ENCODE data around the gene ARAP1.

Gene ARAP1

GRCh38 chr11:72724851-72725723 lies 27.1 kb downstream of the ARAP1 start:
- Histone ChIP-seq H3K27me3 (ENCODE audit: insufficient read depth, low read length) (no peaks in the 10 kb centered on the region), H3K4me1 (ENCODE audit: insufficient read depth, low read length) (peaks cover 5% of the 10 kb centered on the region; the same call in 1 of the 2 replicates), H3K27ac (ENCODE audit: low read length) (no peak overlapping the region), H3K9ac (ENCODE audit: low read depth, low read length) (no peak overlapping the region), H3K4me3 (ENCODE audit: low read length) (no peak overlapping the region), H3K36me3 (ENCODE audit: insufficient read depth, low read depth, low read length) (peaks cover 13% of the 10 kb centered on the region; the same call in 1 of the 2 replicates), H3K9me3 (ENCODE audit: insufficient read depth, low read depth, low read length) (no peaks in the 10 kb centered on the region)

- H3K4me1 ChIP-seq (ENCODE audit: insufficient read depth, low read length): no peaks in the 10 kb centered on the region
- no peak overlapping the region for H3K27ac ChIP-seq (ENCODE audit: low read length)
- no peaks in the 10 kb centered on the region for H3K9me3 ChIP-seq (ENCODE audit: insufficient read depth, low read depth, low read length)
- no peak overlapping the region for H3K4me3 ChIP-seq (ENCODE audit: low read length)
- no peaks in the 10 kb centered on the region for H3K27me3 ChIP-seq (ENCODE audit: insufficient read depth, low read length)
- no peak overlapping the region for H3K9ac ChIP-seq (ENCODE audit: low read depth, low read length)
- H3K36me3 ChIP-seq (ENCODE audit: insufficient read depth, low read depth, low read length): peaks cover 13% of the 10 kb centered on the region; the same call in 1 of the 2 replicates
These were observed 28.1 kb downstream of the ARAP1 start for GRCh38 chr11:72724021-72724551.

- Histone ChIP-seq H3K4me3 (ENCODE audit: low read length) (no peak overlapping the region), H3K27me3 (ENCODE audit: insufficient read depth, low read length) (no peaks in the 10 kb centered on the region), H3K9ac (ENCODE audit: low read depth, low read length) (no peak overlapping the region), H3K27ac (ENCODE audit: low read length) (no peak overlapping the region), H3K36me3 (ENCODE audit: insufficient read depth, low read depth, low read length) (peaks cover 13% of the 10 kb centered on the region; the same call in 1 of the 2 replicates), H3K4me1 (ENCODE audit: insufficient read depth, low read length) (no peaks in the 10 kb centered on the region), H3K9me3 (ENCODE audit: insufficient read depth, low read depth, low read length) (no peaks in the 10 kb centered on the region)
These were observed 28.7 kb downstream of the ARAP1 start for GRCh38 chr11:72723508-72723907.

- no peaks in the 10 kb centered on the region for H3K4me1 ChIP-seq (ENCODE audit: insufficient read depth, low read length)
- no peak overlapping the region for H3K4me3 ChIP-seq (ENCODE audit: low read length)
- H3K9me3 ChIP-seq (ENCODE audit: insufficient read depth, low read depth, low read length): no peaks in the 10 kb centered on the region
- no peak overlapping the region for H3K27ac ChIP-seq (ENCODE audit: low read length)
- H3K27me3 ChIP-seq (ENCODE audit: insufficient read depth, low read length): no peaks in the 10 kb centered on the region
- H3K9ac ChIP-seq (ENCODE audit: low read depth, low read length): no peak overlapping the region; the same call in 1 of the 2 replicates
- peaks cover 13% of the 10 kb centered on the region; the same call in 1 of the 2 replicates for H3K36me3 ChIP-seq (ENCODE audit: insufficient read depth, low read depth, low read length)
These were observed 30.0 kb downstream of the ARAP1 start for GRCh38 chr11:72722050-72722748.

- no peaks in the 10 kb centered on the region for H3K9me3 ChIP-seq (ENCODE audit: insufficient read depth, low read depth, low read length)
- no peaks in the 10 kb centered on the region for H3K4me1 ChIP-seq (ENCODE audit: insufficient read depth, low read length)
- no peaks in the 10 kb centered on the region for H3K27me3 ChIP-seq (ENCODE audit: insufficient read depth, low read length)
- no peak overlapping the region; the same call in 1 of the 2 replicates for H3K9ac ChIP-seq (ENCODE audit: low read depth, low read length)
- peaks cover 13% of the 10 kb centered on the region; the same call in 1 of the 2 replicates for H3K36me3 ChIP-seq (ENCODE audit: insufficient read depth, low read depth, low read length)
- no peak overlapping the region for H3K4me3 ChIP-seq (ENCODE audit: low read length)
- no peak overlapping the region for H3K27ac ChIP-seq (ENCODE audit: low read length)
These were observed 30.5 kb downstream of the ARAP1 start for GRCh38 chr11:72721689-72722049.

- Histone ChIP-seq H3K9ac (ENCODE audit: low read depth, low read length) (no peak overlapping the region), H3K4me1 (ENCODE audit: insufficient read depth, low read length) (no peaks in the 10 kb centered on the region), H3K36me3 (ENCODE audit: insufficient read depth, low read depth, low read length) (peaks cover 13% of the 10 kb centered on the region; the same call in 1 of the 2 replicates), H3K27me3 (ENCODE audit: insufficient read depth, low read length) (no peaks in the 10 kb centered on the region), H3K4me3 (ENCODE audit: low read length) (no peak overlapping the region), H3K27ac (ENCODE audit: low read length) (no peak overlapping the region), H3K9me3 (ENCODE audit: insufficient read depth, low read depth, low read length) (no peaks in the 10 kb centered on the region)
These were observed 30.9 kb downstream of the ARAP1 start for GRCh38 chr11:72721276-72721675.

- H3K27me3 ChIP-seq (ENCODE audit: insufficient read depth, low read length): no peaks in the 10 kb centered on the region
- no peak overlapping the region for H3K9ac ChIP-seq (ENCODE audit: low read depth, low read length)
- H3K27ac ChIP-seq (ENCODE audit: low read length): no peak overlapping the region
- H3K4me3 ChIP-seq (ENCODE audit: low read length): no peak overlapping the region
- H3K9me3 ChIP-seq (ENCODE audit: insufficient read depth, low read depth, low read length): no peaks in the 10 kb centered on the region
- peaks cover 13% of the 10 kb centered on the region; the same call in 1 of the 2 replicates for H3K36me3 ChIP-seq (ENCODE audit: insufficient read depth, low read depth, low read length)
- no peaks in the 10 kb centered on the region for H3K4me1 ChIP-seq (ENCODE audit: insufficient read depth, low read length)
These were observed 31.4 kb downstream of the ARAP1 start for GRCh38 chr11:72720784-72721183.

- peaks cover 13% of the 10 kb centered on the region; the same call in 1 of the 2 replicates for H3K36me3 ChIP-seq (ENCODE audit: insufficient read depth, low read depth, low read length)
- no peak overlapping the region for H3K9ac ChIP-seq (ENCODE audit: low read depth, low read length)
- no peaks in the 10 kb centered on the region for H3K27me3 ChIP-seq (ENCODE audit: insufficient read depth, low read length)
- no peaks in the 10 kb centered on the region for H3K4me1 ChIP-seq (ENCODE audit: insufficient read depth, low read length)
- H3K4me3 ChIP-seq (ENCODE audit: low read length): no peak overlapping the region
- no peaks in the 10 kb centered on the region for H3K9me3 ChIP-seq (ENCODE audit: insufficient read depth, low read depth, low read length)
- no peak overlapping the region for H3K27ac ChIP-seq (ENCODE audit: low read length)
These were observed 32.2 kb downstream of the ARAP1 start for GRCh38 chr11:72720047-72720446.

GRCh38 chr11:72719551-72719950 lies 32.7 kb downstream of the ARAP1 start:
- no peak overlapping the region for H3K4me3 ChIP-seq (ENCODE audit: low read length)
- H3K4me1 ChIP-seq (ENCODE audit: insufficient read depth, low read length): no peaks in the 10 kb centered on the region
- H3K9ac ChIP-seq (ENCODE audit: low read depth, low read length): no peak overlapping the region
- H3K36me3 ChIP-seq (ENCODE audit: insufficient read depth, low read depth, low read length): peaks cover 13% of the 10 kb centered on the region; the same call in 1 of the 2 replicates
- H3K27ac ChIP-seq (ENCODE audit: low read length): no peak overlapping the region
- H3K27me3 ChIP-seq (ENCODE audit: insufficient read depth, low read length): no peaks in the 10 kb centered on the region
- H3K9me3 ChIP-seq (ENCODE audit: insufficient read depth, low read depth, low read length): no peaks in the 10 kb centered on the region

GRCh38 chr11:72719144-72719543 lies 33.1 kb downstream of the ARAP1 start:
- Histone ChIP-seq H3K4me3 (ENCODE audit: low read length) (no peak overlapping the region), H3K9me3 (ENCODE audit: insufficient read depth, low read depth, low read length) (no peaks in the 10 kb centered on the region), H3K4me1 (ENCODE audit: insufficient read depth, low read length) (no peaks in the 10 kb centered on the region), H3K36me3 (ENCODE audit: insufficient read depth, low read depth, low read length) (peaks cover 9% of the 10 kb centered on the region; the same call in 1 of the 2 replicates), H3K27ac (ENCODE audit: low read length) (no peak overlapping the region), H3K9ac (ENCODE audit: low read depth, low read length) (no peak overlapping the region), H3K27me3 (ENCODE audit: insufficient read depth, low read length) (no peaks in the 10 kb centered on the region)

- no peak overlapping the region for H3K9ac ChIP-seq (ENCODE audit: low read depth, low read length)
- no peaks in the 10 kb centered on the region for H3K4me1 ChIP-seq (ENCODE audit: insufficient read depth, low read length)
- no peaks in the 10 kb centered on the region; the same call in 1 of the 2 replicates for H3K36me3 ChIP-seq (ENCODE audit: insufficient read depth, low read depth, low read length)
- H3K27me3 ChIP-seq (ENCODE audit: insufficient read depth, low read length): no peaks in the 10 kb centered on the region
- H3K9me3 ChIP-seq (ENCODE audit: insufficient read depth, low read depth, low read length): no peaks in the 10 kb centered on the region
- no peak overlapping the region for H3K4me3 ChIP-seq (ENCODE audit: low read length)
- H3K27ac ChIP-seq (ENCODE audit: low read length): no peak overlapping the region
These were observed 34.1 kb downstream of the ARAP1 start for GRCh38 chr11:72718101-72718501.
